Subcutaneous adipose tissue (tissue), 4 donors: ENCODE results near the gene HDAC7. TPM values are rescaled to one million over a fixed set of nuclear protein-coding genes. Genes with fewer than 3 reads are reported as not detected.

Experiments used
- total RNA-seq, 4 donors: library from RNA; depleted of rRNA; stranded (reverse); fragments of >200 nt; gene quantifications; one replicate each; pipeline ENCODE4 v1.1.0, GENCODE V29; 2016
- TF ChIP-seq, protein P1 (sequence below): fragments of 450-650 bp; IDR thresholded peaks from one replicate; pipeline ENCODE4 v1.5.1; 2016; ENCODE audit warnings: low read depth, mild to moderate bottlenecking, control low read depth, antibody characterized with exemption, moderate library complexity

Gene HDAC7
- total RNA-seq, 4 donors from 2014 or later = 25.8 to 72.9 (median 43.0) TPM

DNA sequence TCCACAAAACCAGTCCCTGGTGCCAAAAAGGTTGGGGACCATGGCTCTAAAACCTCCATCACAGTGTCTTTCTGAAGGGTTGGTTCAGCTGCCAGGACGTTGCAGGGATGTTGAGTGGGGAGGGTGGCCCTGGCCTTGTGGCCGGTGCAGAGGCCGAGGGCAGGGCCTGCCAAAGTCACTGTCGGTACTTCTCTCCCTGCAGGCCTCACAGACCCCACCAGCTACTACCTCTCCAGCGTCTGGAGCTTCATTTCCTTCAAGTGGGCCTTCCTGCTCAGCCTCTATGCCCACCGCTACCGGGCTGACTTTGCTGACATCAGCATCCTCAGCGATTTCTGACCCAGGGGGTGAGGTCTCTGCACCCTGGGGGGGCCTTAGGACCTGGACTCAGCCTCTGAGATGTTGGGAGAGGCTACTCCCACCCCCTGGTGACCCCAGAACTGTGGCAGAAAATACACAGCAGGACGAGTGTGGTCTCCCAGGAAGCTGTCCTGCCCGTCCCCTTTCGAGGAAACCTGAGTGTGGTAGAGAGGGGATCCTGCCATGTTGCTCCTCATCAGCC, 39.7 kb downstream of the HDAC7 start:
- TF ChIP-seq, protein P1, sequence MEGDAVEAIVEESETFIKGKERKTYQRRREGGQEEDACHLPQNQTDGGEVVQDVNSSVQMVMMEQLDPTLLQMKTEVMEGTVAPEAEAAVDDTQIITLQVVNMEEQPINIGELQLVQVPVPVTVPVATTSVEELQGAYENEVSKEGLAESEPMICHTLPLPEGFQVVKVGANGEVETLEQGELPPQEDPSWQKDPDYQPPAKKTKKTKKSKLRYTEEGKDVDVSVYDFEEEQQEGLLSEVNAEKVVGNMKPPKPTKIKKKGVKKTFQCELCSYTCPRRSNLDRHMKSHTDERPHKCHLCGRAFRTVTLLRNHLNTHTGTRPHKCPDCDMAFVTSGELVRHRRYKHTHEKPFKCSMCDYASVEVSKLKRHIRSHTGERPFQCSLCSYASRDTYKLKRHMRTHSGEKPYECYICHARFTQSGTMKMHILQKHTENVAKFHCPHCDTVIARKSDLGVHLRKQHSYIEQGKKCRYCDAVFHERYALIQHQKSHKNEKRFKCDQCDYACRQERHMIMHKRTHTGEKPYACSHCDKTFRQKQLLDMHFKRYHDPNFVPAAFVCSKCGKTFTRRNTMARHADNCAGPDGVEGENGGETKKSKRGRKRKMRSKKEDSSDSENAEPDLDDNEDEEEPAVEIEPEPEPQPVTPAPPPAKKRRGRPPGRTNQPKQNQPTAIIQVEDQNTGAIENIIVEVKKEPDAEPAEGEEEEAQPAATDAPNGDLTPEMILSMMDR = no peak

DNA sequence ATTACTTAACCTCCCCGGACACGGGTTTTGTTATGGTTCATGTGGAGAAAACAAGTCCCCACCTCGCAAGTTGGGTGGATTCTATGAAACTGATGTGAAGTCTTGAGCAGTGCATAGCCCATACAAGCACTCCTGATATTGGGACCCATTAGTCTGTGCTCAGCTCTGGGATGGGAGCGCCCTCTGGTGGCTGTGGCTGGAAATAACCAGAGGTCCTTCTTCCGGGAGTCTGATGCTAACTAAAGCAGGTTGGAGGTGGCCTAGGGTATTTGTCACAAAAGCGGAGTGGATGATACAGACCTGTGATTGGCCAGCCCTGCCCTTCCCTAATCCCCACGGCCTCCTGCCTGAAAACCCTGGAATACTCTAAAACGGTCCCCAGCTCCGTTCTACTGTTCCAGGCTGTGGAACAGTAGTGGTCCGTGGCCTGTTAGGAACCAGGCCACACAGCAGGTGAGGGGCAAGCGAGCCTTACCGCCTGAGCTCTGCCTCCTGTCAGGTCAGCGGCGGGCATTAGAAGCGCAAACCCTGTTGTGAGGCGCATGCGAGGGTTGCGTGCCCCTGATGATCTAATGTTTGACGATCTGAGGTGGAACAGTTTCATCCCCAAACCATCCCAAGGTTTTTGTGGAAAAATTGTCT, 40.3 kb downstream of the HDAC7 start:
- TF ChIP-seq, protein P1 = no peak

DNA sequence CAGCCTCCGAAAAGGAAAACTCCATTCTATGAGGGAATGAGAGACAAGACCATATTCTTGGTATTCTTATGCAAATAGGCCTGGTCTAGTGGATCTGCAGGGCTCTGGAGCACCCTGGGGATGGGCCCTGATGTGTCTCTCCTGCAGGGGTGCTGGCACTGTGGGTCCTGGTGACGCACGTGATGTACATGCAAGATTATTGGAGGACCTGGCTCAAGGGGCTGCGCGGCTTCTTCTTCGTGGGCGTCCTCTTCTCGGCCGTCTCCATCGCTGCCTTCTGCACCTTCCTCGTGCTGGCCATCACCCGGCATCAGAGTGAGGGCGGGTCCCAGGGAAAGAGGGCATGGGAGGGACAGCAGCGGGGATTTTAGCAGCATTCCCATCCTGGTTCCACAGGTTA, 40.8 kb downstream of the HDAC7 start:
- TF ChIP-seq, protein P1 = no peak

DNA sequence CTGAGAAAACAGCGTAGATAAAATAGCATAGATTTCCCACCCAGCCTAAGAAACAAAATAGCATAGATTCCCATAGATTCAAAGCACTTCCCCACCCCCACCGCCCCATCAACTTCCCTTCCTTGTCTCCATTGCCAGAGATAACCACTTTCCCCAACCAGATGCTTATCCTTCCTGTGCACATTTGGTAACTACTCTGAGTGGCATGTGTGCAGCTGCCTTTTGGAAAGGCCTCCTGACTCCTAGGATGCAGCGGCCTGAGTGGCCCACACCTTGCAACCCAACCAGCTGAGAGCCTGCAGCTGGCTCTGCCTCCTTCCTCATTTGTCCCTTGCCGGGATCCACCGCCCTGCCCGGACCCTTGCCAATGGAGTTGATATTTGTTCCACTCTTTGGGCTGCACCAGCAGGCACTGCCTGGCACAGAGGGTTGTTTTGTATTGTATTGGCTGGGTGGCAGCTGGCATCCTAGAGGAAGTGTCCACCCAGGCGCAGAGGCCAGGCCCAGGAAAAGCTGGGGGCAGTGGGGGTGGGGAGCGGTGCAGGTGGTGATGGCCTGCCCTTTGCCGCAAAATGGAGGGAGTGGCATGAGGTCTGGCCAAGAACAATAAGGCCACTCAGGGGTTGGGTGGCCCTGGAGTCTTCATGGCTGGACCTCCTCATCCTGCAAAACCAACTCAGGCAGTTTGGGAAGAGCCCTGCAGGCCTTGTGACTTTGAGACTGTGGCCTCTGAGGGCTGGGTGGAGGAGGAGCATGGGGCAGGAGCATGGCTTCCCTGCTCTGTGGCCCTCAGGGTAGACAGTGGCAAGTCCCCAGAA, 41.8 kb downstream of the HDAC7 start:
- TF ChIP-seq, protein P1 = no peak

DNA sequence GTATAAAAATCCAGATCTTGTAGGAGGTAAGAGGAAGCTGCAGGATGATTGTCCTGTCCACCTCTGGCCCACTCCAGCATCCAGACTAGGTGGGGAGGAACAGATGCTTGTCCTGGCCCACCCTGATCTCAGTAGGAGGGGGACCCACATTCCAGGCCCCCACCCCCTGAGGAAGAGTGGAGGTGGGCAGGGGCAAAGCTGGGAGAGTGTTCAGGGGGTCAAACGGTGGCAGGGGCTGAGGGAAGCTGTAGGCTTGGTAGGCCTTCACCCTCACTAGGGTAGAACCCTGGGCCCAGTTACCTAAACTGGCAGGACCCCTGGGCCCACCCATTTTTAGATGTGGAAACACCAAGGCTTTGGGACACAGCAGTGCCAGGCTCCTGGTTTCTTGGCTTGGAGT, 42.6 kb downstream of the HDAC7 start:
- TF ChIP-seq, protein P1 = no peak

DNA sequence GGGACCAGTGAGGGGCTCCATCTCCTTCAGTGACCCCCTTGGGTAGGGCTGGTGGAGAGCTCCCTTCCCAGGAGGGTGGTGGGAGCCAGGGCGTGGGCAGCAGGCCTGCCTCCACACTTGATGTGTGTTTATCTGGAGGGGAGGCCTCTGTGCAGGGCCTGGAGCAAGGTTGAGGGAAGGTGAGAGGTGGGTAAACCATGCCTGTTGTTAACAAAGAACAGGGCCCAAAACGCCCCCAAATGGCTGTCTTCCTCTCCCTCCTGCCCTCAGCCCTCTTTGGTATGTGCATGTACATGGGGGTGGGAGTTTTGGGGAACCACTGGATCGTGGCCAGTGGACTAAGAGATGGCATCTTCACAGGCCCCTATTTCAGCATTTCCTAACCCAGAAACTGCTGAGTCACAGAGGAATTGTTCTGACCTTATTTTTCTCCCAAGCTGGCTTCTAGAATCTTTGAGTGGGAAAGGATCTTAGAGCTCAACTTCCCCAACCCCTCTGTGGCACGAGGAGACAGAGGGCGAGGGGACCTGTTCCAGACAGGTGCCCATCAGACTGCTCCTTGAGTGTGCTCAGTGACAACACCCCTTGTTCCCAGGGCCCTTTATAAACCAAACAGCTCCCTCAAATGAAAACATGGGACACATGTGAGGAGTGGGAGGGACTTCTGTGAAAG, 43.1 kb downstream of the HDAC7 start:
- TF ChIP-seq, protein P1 = no peak
